HG03565 (cell line): ENCODE results near the gene MRE11.
"Not testable (repeated sequence)": the region's sequence is repeated elsewhere in the genome, so short reads cannot be mapped to it uniquely, and the experiment has no call there.

Experiments
- ATAC-seq: cut with Tn5 transposase; IDR thresholded peaks from one replicate; pipeline ENCODE4 v1.9.1; 2021; ENCODE audit warnings: mild to moderate bottlenecking, moderate library complexity; ENCODE audit not compliant: unreplicated experiment

The MRE11 gene

DNA sequence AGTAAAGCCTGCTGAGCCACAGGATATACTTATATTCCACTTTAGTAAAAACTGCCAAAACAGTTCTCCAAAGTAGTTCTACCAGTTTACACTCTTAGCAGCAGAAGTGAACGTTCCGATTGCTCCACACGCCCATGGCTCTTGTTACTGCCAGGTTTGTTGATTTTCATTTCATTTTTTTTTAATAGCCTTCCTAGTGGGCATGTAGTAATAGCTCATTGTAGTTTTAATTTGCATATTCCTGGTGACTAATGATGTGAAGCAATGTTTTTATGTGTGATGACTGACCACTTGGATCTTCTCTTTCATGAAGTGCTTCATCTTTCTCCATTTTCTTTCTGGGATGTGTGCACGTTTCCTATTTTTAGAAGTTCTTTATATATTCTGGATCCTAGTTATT is 13.8 kb upstream of the MRE11 start:
- no peak for ATAC-seq

DNA sequence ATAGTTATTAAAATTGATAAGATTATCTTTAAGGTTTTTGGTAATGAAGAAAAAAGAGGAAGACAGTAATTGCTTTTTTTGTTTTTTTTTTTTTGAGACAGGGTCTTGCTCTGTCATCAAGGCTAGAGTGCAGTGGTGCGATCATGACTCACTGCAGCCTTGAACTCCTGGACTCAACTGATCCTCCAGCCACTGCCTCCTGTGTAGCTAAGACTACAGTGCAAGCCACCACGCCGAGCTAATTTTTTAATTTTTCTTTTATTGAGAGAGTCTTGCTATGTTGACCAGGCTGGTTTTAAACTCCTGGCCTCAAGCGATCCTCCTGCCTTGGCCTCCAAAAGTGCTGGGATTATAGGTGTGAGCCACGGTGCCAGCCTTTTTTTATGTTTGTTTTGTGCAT is 12.9 kb upstream of the MRE11 start:
- ATAC-seq: not testable (repeated sequence)

DNA sequence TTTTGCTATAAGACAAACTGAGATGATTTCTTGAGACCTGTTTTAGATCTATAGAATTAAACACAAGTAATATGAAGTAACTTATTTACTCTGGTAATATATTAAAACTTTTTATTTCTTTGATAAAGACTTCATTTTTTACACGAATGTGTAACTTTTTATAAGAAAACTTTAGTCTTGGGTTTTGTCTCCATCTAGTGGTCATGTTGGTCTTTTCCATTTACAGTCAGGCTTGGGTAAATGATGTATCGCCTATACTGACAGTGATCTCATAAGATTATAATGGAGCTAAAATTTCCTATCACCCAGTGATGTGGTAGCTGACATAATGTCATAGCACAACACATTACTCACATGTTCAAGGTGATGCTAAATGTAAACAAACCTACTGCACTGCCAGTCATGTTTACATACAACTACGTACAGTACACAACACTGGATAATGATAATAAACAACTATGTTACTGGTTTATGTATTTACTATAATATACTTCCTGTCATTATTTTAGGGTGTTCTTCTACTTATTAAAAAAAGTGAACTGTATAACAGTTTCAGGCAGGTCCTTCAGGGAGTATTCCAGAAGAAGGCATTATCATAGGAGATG is 11.1 kb upstream of the MRE11 start:
- ATAC-seq: peak; percentile 66

DNA sequence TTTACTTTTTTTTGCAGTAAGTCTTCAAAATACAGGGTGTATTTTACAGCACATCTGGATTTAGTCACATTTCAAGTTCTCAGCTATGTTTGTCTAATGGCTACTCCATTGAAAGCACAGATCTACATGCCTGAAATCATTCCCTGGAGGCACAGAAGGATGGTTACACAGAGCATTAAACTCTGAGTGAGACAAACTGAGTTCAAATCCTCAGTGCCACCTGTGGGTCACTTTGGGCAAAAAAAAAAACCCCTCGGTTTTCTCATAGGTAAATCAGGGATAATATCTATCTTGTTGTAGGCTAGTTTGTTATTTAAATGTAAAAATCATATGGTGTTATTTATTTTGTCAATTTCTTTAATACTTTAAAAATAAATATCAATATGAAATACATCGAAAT is 7.9 kb upstream of the MRE11 start:
- ATAC-seq: no peak

DNA sequence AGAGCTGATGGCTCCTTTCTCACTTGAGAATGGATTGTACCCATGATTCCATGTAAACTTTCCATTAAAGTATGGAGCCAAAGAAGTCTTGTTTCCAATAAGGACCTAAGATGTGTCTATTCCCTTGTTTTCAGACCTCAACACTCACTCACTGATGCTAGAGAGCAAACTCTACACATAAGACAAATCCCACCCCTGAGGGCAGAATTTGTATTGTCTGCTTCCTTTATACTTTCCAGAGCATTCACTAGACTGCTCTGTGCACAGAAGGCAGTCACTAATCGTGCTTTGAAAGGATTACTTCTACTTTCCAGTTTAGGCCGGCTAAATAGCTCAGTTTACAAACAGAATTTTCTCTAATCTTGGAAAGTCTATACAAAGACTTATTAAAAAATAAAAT is 6.5 kb upstream of the MRE11 start:
- ATAC-seq: no peak

DNA sequence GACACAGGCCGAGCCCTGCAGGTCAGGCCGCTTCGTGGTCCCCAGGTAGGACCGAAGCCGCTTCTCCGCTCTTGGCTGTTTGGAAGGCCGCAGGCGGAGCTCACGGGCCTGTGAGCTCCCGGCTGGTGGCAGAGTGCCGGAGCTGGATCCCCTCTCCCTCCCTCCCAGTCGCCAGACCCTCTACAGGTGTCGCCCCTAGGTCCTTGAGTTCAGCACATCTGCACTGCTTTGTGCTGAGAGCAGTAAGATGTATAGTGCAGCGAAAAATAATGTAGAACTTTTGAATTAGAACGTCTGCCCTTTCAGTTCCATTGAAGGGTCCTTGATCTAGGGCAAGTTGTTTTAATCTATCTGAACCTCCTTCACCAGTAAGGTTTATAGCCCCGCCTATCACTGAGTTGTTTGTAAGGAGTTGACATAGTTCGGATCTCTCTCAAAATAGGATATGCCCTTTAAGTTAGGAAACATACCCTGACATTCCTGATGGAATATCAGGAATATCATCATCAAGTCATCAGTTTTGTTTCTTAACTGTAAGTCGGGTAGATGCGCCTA is 559 bp upstream of the MRE11 start:
- ATAC-seq: peak; percentile 29

DNA sequence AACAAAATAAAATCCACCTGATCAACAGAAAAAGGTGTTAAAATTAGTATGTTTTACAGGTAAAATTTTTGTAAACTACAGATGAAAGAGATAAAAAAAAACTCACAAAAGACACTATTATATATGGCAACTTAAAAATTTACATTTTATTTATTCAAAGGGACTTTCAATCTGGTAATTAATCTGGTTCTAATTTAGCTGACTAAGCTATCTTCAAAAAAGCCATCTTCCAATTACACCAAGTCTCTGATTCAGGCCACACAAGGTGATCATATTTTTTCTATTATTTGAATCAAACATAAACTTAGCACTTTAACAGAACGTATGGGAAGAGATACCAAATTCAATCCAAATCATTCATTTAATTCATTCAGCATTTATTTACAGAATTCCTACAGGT is 7.6 kb downstream of the MRE11 start:
- ATAC-seq: no peak

DNA sequence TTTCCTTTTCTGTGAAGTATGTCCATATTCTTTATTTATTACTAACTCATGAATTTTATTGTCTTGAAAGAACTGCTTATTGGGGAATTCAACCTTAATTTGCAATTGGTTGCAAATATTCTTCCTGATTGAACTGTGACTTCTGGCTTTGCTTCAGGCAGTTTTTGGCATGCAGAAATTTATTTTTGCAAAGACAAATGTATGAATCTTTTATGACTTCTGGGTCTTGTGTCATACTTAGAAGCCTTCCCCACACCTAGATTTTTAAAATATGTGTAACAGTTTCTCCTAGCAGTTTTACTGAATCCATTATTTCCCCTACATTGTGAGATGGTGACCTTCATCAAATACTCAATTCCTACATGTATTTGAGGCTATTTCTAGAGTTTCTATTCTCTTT is 12.3 kb downstream of the MRE11 start:
- no peak for ATAC-seq

DNA sequence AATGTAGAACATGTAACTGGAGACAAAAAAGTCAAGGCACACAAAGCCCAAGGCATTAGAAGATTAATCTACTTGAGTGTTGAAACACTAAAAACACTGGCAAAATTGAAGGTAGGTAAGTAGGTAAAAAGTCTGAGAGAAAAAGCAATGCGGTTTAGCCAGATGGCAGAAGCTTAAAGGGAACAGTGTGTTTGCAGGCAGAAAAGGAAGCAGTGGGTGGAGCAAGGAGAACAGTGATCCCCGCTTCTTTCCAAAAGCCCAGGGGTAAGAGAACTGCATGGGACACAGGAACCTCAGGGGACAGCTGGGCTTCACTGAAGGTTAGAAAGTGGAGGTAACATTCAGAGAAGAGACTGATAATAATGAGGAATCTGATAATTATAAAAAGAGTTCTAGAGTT is 16.0 kb downstream of the MRE11 start:
- ATAC-seq: no peak

DNA sequence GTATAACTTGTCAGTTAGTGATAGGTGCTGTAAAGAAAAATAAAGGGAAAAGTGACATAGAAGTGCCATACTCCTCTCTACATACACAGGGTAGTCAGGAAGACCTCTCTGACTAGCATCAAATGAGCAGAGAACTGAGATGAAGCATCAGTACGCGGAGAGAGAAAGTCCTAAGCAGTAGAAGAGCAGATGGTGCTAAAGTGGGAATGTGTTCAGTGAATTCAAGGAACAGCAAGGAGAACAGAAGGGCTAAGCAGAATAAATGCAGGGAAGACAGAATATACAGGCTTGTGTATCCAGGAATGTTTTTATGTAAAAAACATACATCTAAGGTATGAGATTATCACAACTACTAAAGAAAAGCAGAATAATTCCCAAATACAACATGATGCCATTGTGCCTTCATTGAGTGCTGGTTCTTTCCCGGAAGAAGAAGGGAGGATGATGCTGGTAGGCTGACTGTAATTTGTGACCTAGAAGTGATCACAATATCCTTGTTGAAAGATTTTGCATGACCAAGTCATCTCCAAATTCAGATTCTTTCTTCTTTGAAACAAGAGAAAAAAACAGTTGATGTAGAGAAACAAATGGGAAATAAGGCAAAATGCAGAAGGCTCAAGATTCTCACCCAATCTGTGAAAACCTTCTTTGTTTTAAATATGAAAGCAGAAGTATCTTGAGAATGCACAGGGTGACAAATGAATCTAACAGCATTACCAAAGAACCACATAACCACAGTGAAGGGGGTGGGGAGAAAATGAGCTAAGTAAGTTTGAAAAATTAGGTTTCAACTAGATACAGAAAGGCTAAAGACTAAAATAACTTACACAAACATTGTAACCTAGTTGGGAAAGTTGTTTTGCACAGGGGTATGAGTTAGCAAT is 20.5 kb downstream of the MRE11 start:
- peak; percentile 84 for ATAC-seq

DNA sequence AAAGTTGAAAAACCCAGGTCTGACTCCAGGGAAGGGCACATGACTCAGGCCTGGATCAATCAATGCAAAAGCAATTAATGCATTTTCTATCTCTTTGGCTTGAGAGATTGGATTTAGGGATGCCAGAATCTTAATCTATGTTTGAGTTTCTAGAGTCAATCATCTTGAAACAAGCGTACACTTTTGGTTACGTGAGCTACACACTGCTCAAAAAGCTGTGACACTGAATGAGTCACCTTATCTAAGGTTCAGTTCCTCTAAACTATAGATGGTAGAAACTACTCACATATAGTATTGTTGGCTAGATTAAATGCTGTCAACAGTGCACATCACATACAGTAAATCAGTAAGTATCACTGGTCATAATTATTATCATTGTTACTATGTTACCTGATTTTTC is 24.2 kb downstream of the MRE11 start:
- ATAC-seq: peak; percentile 81

DNA sequence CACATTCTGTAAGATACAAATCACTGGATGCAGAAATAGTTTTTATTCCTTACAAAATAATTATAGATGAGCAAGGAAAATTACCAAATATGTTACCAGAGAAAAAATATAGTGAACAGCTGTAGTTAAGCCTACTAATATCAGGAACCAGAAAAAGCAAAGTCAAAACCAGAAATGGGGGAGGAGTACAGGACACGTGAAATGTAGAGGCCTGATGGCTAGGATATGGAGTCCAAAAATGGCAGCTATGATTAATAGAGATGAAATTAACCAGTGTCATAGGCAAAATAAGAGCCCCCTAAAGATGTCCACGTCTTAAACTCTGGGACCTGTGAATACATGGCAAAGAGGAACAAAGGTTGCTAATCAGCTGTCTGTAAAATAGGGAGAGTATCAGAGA is 34.1 kb downstream of the MRE11 start:
- ATAC-seq: no peak

DNA sequence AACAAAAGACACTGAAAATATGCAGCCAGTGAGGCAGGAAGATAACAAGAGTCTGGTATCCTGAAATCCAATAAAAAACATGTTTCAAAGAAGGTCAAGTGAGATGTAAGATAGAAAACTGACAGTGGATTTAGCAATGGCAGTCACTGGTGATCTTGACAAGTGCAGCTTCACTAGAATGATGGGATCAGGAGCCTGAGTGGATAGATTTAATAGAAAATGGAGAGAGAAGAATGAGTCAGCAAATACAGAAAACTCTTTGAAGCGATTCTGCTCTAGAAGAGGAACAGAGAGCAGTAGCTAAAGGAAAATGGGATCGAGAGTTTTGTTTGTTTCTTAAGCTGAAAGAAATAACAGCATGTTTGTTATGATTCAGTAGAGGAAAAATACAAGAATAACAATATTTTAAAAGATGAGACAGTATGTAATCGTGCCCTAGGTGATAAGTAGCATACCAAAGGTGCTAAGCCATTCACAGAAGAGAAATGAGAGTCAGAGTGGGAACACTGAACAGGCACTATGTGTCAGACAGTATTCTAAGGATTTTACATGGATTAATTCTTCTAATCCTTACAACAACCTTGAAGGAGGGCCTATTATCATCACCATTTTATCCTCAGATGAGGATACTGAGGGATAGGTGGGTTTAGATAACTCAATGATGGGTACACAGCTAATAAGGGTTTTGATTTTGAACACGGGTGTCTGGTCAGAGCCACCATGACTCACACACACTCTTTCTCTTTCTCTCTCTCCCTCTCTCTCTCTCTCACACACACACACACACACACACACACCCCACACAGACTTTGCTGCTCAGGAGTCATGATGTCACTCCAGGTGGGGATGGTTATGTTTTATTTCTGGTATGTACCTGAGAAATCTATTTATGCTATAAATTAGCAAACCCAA is 36.3 kb downstream of the MRE11 start:
- ATAC-seq: peak; percentile 46

DNA sequence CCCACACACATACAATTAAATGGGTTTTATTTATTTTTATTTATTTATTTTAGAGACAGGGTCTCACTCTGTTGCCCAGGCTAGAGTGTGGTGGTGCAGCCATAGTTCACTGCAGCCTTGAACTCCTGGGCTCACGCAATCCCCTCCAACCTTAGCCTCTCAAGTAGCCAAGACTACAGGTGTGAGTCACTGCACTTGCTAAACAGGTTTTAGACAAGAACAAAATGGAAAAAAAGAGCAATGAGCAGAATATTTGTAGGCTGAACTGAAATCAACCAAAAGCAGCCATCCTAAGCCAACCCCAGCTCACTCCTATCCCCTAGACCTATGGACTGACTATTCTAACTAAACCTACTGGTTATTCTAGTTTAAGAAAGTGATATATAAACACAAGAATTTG is 37.8 kb downstream of the MRE11 start:
- no peak for ATAC-seq

DNA sequence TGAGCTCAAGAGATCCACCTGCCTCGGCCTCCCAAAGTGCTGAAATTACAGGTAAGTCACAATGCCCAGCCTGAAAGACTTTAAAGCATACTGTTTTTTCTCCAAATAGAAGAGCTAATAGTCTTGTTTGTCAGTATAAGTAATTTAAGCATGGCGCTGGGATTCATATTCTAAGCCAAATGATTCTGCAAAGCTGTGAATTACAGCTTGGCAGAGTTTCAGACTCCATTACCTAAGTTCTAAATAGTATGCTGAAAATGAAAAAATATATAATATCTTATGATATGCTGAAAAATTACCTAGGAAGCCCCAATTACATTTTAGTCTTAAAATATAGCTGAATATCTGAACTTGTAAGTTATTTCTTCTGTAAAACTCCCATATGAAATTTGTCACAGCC is 39.3 kb downstream of the MRE11 start:
- no peak for ATAC-seq

DNA sequence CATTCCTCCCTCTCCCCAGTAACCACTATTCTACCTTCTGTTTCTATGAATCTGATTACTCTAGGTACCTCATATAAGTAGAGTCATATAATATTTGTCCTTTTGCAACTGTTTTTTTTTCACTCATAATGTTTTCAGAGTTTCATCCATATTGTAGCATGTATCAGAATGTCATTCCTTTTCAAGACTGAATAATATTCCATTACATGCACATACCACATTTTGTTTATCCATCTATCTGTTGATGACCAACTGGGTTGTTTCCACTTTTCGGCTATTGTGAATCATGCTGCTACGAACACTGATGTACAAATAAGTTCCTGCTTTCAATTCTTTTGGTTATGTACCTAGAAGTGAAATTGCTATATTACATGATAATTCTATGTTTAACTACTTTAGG is 40.7 kb downstream of the MRE11 start:
- no peak for ATAC-seq

DNA sequence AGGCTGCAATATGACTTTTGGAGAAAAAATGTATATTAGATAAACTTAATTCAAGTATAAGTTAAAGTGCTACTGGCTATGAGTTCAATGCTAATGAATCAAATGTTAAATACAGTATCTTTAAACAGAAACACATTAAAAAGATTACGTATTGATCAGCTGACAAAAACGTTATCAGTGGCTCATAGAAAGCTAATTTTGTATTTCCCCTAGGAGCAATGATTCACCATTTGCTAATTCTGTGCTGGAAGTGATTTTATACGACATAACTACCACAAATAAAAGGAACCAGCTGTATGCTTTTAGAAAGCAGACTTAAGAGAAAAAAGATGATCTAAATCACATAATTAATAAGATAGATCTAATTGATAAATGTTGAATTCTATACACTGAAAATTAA is 43.6 kb downstream of the MRE11 start:
- ATAC-seq: no peak

DNA sequence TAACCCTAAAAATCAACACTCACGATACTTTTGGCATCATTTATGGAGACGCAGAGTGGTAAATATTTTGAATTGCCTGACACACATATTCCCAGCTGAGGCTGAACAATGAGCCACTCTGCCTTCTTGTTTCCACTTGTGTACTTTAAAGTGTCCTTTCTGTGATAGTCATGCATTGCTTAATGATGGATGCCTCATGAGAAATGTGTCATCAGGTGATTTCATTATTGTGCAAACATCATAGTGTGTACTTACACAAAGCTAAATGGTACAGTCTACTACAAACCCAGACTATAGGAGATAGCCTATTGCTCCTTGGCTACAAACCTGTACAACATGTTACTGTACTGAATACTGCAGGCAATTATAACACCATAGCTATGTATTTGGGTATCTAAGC is 44.2 kb downstream of the MRE11 start:
- no peak for ATAC-seq

DNA sequence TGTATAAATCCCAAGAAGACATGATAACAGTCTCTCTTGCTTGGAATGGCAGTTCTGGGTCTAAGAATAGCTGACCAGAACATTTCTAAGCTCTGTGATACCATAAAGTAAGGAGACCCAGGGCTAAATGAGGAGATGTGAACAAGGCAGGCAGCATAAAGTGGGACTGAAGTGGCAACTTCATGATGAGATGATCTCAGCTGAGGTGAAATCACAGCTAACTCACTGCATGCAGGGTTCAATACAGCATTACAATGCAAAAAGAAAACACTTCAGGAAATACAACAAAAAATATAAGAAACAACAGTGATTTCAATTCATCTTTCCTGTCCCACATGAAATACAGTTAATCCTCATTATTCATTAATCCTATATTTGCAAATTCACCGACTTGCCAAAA is 44.6 kb downstream of the MRE11 start:
- no peak for ATAC-seq

DNA sequence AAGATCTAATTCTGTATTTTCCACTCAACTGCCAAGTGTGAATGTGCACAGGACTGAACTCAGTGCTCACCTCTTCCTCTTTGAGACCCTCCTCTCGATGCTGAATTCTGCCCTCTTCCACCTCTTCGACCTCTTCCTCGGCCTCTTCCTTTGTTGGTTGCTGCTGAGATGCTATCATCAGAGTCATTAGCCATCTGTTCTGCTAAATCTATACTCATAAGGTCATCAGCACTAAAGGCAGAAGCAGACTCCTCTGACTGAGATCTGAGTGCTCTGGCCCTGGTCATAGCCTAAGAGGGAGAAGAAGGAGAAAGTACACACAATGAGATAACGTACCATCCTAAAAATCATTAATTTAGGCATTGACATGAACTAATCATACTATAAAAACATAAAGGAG is 46.5 kb downstream of the MRE11 start:
- no peak for ATAC-seq

DNA sequence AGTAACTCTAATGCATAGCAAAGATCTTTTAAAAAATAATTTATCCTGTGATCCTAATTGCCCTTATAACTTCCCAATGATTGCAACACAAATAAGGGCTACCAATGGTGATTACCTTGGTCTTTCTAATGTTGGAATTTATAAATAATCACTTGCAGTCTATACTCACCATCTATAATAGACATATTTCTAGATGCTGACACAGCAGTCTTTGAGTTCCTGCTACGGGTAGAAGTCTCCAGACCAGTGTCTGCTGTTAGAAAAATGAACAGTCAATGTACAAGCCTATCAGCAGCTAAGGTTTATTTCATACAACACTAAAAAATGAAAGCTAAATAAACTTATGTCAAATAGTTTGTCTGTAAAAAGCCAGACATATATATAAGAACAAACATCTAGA is 48.0 kb downstream of the MRE11 start:
- ATAC-seq: no peak
